ENCODE data around the gene RNF11.

RNF11 gene

GRCh38 chr1:51305371-51305823 lies 69.3 kb downstream of the RNF11 start:
- no peaks in the 10 kb centered on the region for H3K9me3 ChIP-seq
- H3K4me1 ChIP-seq (ENCODE audit: control insufficient read depth in 1 of 2, insufficient read depth in 1 of 2, low read depth in 1 of 2, low read length in 1 of 2) = peaks cover 2 to 6% of the 10 kb centered on the region in 2 experiments
- H3K4me3 ChIP-seq (ENCODE audit: low read depth in 1 of 2, low read length in 1 of 2) = no peak overlapping the region
- no peaks in the 10 kb centered on the region for H3K27me3 ChIP-seq
- H3K27ac ChIP-seq = no peak overlapping the region
- TF ChIP-seq CTCF (IDR thresholded peaks at IDR 0.05) = no peak
- no peaks in the 10 kb centered on the region for H3K36me3 ChIP-seq

- H3K27ac ChIP-seq = no peak overlapping the region
- H3K4me3 ChIP-seq (ENCODE audit: low read depth in 1 of 2, low read length in 1 of 2) = no peak overlapping the region
- no peaks in the 10 kb centered on the region for H3K27me3 ChIP-seq
- TF ChIP-seq CTCF (IDR thresholded peaks at IDR 0.05) = no peak
- peaks cover 2 to 6% of the 10 kb centered on the region in 2 experiments for H3K4me1 ChIP-seq (ENCODE audit: control insufficient read depth in 1 of 2, insufficient read depth in 1 of 2, low read depth in 1 of 2, low read length in 1 of 2)
- H3K9me3 ChIP-seq = no peaks in the 10 kb centered on the region
- no peaks in the 10 kb centered on the region for H3K36me3 ChIP-seq
Measured at GRCh38 chr1:51306950-51307349, 70.9 kb downstream of the RNF11 start.

DNA sequence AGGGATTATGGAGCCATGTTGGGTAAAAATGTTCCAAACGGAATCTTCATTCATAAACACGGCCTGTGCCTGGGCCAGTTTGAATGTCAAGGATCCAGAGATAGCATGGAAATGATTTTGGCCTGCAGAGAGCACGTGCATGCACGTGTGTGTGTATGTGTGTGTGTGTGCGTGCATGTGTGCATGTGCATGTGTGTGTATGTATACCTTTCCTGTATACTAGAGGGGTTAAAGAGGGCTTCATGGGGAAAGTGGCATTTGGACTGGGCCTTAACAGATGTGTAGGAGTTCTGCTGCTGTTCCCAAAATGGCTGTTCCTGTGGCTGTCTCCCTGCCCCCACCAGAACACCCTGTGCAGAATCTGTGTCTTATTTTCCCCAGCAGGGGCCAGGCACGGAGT lies 72.6 kb downstream of the RNF11 start:
- TF ChIP-seq CTCF (IDR thresholded peaks at IDR 0.05) = no peak
- Histone ChIP-seq H3K9me3 (no peaks in the 10 kb centered on the region), H3K27ac (no peak overlapping the region), H3K4me1 (ENCODE audit: control insufficient read depth in 1 of 2, insufficient read depth in 1 of 2, low read depth in 1 of 2, low read length in 1 of 2) (peaks cover 2 to 4% of the 10 kb centered on the region in 2 experiments), H3K4me3 (ENCODE audit: low read depth in 1 of 2, low read length in 1 of 2) (no peak overlapping the region), H3K36me3 (no peaks in the 10 kb centered on the region), H3K27me3 (no peaks in the 10 kb centered on the region)

GRCh38 chr1:51309291-51309690 lies 73.2 kb downstream of the RNF11 start:
- no peak overlapping the region for H3K4me3 ChIP-seq (ENCODE audit: low read depth in 1 of 2, low read length in 1 of 2)
- H3K36me3 ChIP-seq = no peaks in the 10 kb centered on the region
- H3K27ac ChIP-seq = no peak overlapping the region
- no peak for TF ChIP-seq CTCF (IDR thresholded peaks at IDR 0.05)
- H3K27me3 ChIP-seq = no peaks in the 10 kb centered on the region
- no peaks in the 10 kb centered on the region for H3K4me1 ChIP-seq (ENCODE audit: control insufficient read depth in 1 of 2, insufficient read depth in 1 of 2, low read depth in 1 of 2, low read length in 1 of 2)
- H3K9me3 ChIP-seq = no peaks in the 10 kb centered on the region

GRCh38 chr1:51310871-51311613 lies 75.0 kb downstream of the RNF11 start:
- Histone ChIP-seq H3K4me1 (ENCODE audit: control insufficient read depth in 1 of 2, insufficient read depth in 1 of 2, low read depth in 1 of 2, low read length in 1 of 2) (no peaks in the 10 kb centered on the region), H3K27ac (no peak overlapping the region), H3K36me3 (no peaks in the 10 kb centered on the region), H3K27me3 (no peaks in the 10 kb centered on the region), H3K9me3 (no peaks in the 10 kb centered on the region), H3K4me3 (ENCODE audit: low read depth in 1 of 2, low read length in 1 of 2) (no peak overlapping the region)
- TF ChIP-seq CTCF (IDR thresholded peaks at IDR 0.05) = no peak

All from neutrophil (primary cell).